Activated CD4-positive, alpha-beta T cell treated with anti-CD3 and anti-CD28 coated beads for 24 hours (primary cell): ENCODE results near the gene SPATS1.
"Not testable (repeated sequence)": the region's sequence is repeated elsewhere in the genome, so short reads cannot be mapped to it uniquely, and the experiment has no call there.

Experiments used
- DNase-seq, 2 donors: peaks; one replicate each; pipeline ENCODE4 v3.0.0-alpha.2; 2020; ENCODE audit warnings: low read depth in 2 of 2

The SPATS1 gene

DNA sequence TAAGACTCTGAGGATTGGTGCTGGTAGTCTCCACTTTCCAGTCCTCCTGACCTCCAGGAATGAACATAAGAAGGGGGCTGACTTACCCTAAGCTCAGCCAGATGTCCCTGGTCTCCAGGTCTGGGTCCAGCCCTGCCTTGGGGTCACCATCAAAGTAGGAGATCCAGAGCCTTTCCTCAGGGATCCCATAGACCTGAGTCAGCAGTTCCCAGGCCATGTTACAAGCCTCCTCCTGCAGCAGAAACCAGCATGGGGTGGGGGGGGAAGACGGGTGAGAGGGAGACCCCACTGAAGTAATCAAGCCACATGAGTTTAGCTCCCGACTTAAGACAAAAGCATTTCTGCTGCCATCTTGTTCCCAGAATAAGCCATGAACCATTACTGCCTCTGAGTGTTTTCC lies 31.1 kb upstream of the SPATS1 start:
- DNase-seq, result no peak

DNA sequence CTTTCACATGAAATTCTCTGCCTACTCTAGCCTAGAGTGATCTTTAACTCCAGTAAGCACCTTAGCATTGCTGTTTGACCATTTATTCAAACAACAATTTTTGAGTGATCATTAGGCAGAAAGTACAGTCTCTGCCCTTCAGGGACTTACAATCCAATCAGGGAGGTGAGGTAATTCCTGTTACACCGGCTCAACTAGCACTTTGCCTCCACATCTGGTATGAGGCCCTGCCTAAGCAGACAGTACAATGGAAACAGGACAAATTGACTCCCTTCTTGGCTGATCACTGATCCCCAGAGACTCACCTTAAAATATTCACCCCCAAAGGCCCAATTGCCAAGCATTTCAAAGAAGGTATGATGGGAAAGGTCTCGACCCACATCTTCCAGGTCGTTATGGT lies 30.7 kb upstream of the SPATS1 start:
- no peak for DNase-seq

DNA sequence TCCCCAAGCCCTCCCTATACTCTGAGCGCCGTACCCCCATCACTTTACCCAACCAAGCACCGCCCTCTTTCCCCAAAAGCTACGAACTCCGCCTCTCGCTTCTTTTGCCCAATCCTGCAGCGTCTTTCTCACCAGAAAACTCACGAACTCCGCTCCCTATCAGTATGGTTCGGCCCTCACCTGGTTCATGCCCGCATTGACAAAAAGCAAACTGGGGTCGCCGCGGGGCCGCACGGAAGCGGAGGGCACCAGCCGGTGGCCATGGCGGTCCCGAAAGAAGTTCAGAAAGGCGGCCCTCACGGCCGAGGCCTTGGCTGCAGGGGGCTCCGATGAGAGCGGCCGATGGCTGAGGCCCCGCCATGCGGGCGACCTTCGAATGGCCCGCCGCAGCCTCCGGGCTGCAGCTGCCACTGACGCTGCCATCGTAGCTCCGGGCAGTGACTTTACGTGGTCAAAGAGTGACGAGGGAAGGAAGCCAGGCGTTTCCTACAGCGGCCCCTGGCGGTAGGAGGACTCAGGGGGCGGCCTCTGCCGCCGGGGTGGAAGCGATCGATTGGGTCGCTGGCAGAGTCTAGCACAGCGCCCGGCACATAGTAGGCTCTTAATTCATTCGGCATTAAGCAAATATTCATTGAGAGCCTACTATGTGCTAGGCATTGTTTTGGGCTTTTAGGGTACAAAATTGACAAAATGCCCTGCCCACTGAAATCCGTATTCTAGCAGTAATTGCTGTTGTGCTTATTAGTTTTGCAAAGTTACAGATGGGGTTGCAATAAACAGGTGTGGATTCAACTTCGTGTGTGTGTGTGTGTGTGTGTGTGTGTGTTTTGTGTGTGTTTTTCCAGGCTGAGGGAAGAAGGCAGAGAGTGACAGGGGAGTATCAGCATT lies 29.3 kb upstream of the SPATS1 start, which contains the start of gene AARS2:
TSS of gene AARS2 (minus strand) at position 447 of the 888 bp plus-strand sequence. CDS start at position 423, 24 bp downstream.
- peak; percentile 92 to 96 for DNase-seq

DNA sequence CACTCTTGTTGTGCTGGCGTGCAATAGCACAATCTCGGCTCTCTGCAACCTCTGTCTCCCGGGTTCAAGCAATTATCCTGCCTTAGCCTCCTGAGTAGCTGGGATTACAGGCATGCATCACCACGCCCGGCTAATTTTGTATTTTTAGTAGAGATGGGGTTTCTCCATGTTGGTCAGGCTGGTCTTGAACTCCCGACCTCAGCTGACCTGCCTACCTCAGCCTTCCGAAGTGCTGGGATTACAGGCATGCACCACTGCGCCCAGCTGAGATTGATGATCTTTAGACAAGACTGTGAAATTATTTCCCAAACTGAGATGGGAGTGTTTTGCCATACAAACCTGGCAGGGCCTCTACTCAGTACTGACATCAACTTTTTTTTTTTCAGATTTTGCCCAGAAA lies 27.8 kb upstream of the SPATS1 start:
- not testable (repeated sequence) for DNase-seq

DNA sequence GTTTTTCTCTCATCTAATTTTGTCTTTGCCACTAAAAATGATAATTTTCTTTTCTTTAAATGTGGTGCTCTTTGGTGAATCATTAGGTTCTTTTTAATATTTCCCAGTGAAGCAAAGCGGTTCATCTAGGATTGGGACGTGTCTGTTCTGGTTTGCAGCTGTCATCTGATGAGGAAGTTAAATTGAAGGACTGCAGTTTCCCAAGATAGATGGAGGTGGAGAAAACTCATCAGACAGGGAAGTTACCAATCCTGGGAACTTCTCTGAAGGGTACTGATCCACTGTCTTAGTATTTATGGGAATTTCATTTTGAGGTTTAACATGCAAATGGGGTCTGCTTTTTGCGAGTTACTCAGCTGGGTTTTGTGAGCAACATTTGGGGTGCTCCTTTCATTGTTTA lies 26.9 kb upstream of the SPATS1 start:
- DNase-seq, result no peak

DNA sequence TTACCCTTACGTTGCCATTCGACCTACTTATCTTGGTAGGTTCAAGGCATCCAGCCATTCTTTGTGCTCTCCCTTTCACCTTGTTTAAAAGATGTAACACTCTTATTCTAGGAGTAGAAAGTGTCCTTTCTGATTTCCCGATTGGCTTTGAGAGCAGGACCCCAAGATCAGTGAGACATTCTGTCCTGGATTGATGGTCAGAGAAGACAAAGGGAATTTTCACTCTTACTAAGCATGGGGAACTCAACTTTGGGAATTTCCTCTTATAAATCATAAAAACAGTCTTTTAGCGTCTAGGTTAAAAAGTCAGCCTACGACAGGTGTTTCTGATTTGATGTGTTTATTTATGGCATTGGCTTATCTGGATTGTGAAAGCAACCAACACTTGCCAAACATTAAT lies 26.5 kb upstream of the SPATS1 start:
- no peak for DNase-seq

DNA sequence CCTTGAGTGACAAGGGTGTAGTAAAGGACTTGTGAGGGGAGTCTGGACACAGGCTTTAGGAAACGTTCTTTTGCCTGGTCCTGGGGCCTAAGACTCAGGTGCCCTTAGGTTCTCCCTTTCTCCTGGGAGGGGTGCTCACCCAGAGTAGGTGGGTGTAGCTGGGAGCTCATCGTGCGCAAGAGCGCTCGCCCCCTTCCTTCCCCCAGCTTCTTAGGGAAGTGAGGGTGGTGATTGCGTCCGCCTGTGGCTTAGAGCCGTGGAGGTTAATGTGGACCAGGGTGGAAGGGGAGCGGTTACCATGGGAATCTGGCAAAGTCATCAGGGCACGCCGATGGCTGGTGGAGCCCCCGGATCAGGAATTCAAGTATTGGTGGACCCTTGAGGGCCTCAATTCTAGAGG lies 26.0 kb upstream of the SPATS1 start:
- DNase-seq, result no peak

DNA sequence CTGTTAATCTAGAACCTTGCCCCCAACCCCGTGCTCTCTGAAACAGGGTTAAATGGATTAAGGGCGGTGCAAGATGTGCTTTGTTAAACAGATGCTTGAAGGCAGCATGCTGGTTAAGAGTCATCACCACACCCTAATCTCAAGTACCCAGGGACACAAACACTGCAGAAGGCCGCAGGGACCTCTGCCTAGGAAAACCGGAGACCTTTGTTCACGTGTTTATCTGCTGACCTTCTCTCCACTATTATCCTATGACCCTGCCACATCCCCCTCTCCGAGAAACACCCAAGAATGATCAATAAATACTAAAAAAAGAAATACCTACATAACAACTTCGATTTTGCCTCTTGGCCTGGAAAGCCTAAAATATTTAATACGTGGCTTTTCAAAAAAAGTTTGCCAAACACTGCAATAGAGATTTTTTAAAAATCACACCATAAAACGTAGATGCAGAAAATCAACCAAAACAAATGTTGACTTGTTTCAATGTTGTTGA lies 25.3 kb upstream of the SPATS1 start:
- DNase-seq, result not testable (repeated sequence)

DNA sequence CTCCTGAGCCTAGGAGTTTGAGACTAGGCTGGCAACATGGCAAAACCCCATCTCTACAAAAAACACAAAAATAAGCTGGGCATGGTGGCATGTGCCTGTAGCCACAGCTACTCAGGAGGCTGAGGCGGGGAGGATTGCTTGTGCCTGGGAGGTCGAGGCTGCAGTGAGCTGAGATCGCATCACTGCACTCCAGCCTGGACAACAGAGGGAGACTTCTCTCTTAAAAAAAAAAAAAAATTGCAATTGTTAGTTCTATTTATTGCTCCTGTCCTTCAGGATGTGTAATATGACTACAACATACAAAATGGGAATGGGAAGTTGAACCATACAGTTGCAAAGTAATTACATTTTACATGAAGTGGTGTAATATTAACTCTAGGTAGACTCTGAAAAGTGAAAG lies 21.2 kb upstream of the SPATS1 start:
- no peak for DNase-seq

DNA sequence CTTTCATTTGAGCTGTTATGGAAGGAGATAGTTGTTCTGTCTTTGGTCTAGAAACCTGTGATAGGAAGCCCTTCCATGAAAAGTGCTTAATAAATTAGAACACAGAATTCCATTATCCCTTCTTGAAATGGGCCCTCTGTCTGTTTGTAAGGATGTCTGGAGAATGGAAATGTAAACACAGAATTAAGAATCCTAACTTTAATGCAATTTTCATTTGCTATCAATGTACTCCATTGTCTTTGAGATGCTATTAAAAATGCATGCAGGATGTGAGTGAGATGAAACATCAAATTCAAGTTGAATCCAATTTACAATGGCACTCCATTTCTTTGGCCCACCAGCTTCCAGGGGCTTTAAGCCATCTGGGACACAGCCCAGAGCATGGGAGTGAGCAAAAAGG lies 15.4 kb upstream of the SPATS1 start:
- DNase-seq, result no peak

DNA sequence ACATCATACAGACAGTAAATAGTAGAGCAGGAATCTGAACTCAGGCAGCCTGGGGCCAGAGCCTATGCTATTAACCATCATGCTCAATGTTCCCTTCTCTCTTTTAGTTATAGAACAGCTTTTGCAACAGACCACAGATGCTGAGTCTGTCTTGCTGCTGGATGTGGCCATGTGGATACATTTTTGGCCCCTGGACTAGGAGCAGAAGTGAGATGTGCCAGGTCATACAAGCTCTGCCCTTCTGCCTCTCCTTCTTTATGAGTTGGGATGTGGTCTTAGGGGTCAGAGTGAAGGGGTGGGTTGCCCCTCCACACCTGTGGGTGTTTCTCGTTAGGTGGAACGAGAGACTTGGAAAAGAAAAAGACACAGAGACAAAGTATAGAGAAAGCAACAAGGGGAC lies 14.7 kb upstream of the SPATS1 start:
- DNase-seq, result no peak

DNA sequence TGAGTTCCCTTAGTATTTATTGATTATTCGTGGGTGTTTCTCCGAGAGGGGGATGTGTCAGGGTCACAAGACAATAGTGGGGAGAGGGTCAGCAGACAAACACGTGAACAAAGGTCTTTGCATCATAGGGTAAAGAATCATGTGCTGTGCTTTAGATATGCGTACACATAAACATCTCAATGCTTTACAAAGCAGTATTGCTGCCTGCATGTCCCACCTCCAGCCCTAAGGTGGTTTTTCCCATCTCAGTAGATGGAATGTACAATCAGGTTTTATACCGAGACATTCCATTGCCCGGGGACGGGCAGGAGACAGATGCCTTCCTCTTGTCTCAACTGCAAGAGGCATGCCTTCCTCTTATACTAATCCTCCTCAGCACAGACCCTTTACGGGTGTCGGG lies 14.2 kb upstream of the SPATS1 start:
- not testable (repeated sequence) for DNase-seq

DNA sequence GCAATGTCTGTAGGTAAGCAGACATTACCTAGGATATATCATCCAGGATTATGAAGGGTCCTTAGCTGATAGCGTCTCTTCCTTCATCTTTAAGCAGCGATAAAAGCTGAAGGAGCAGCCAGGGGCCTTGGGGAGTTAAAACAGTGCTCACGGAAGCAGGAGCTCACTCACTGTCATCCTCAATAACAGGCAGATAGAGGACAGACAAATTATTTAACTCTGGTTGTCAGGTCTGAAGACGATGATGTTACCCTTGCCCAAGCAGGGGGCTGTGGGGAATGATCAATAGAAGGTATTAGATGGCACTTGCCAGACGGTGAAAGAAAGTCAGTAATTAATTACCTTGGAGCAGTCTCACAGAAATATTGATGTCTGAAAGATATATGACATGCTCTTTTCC lies 12.6 kb upstream of the SPATS1 start:
- no peak for DNase-seq

DNA sequence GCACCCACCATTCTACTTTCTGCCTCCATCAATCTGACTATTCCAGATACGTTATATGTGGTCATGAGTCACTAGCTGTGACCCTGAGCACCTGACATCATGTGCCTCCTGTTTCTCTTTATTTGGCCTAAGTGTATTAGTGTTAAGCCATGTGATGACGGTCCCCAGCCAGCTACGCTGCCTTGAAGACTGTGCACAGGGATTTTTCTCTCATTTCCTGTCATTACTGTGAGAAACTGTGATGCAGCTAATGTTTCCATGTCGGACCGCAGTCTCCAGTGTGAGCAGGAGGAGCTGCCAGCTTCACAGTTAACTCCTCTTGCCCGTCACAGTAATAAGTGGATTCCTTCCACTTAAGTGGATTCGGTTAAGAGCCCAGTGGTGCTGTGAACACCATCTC lies 9.9 kb upstream of the SPATS1 start:
- DNase-seq, result no peak

DNA sequence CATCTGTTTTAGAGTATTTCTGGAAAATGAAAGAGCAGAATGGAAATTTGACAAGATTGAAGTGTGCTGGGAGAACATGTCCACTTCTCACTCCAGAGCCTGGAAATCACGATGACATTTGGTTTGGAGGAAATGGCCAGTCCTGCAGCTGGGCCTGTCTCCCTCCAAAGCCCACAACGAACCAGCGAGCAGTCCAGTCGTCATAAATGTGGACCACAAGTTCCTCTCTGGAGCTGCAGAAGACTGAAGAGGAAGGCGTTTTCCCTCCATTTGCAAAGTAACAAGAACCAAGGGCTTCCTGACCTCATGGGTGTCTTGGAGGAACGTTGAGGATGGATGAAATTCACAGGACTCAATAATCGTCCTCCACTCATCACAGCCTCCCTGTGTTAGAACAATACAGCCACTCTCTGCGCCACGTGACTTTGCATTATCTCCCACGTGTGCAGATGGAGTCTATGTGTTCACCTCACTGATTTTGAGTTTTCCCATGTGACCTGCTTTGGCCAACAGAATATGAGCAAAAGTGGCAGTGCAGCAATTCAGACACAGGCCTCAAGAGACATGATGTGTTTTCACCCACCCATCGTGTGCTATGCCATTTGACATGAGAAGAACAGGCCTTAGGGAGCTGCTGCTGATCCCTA lies 9.1 kb upstream of the SPATS1 start:
- DNase-seq, result no peak

DNA sequence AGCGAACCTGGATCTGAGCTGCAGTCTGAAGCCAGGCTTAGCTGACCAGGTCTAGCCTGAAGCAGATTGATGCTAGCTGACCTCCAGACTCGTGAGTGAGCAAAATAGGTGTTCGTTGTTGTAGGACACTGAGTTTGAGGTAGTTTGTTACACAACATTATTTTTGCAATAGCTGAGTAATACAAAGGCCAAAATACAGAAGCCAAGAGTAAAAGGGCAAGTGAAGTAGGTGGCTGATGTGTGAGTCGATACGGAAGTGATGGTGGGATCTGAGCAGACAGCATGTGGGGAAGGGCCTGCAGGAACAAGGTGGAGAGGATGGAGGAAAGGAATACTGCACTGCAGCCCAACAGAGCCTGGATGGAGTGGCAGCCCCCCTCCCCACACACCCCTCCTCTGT lies 8.5 kb upstream of the SPATS1 start:
- DNase-seq, result no peak

DNA sequence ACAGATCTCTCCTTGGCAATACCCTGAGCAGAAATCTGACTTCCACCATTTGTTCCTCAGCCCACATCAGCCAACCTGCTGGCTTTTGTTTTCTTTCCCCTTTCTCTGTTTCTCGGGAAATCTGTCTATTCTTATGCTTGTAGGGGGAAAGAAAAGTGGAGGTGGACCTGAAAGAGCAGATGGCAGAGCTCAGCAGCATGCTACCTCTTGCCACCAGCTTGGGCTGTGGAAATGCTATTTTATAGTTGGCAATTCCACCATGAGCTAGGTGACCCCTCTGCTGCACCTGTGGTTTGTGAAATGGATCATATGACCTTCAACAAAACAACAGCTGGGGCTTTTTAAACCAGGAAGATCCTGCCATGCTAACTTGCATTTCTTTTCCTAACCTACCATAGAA lies 6.8 kb upstream of the SPATS1 start:
- no peak for DNase-seq

DNA sequence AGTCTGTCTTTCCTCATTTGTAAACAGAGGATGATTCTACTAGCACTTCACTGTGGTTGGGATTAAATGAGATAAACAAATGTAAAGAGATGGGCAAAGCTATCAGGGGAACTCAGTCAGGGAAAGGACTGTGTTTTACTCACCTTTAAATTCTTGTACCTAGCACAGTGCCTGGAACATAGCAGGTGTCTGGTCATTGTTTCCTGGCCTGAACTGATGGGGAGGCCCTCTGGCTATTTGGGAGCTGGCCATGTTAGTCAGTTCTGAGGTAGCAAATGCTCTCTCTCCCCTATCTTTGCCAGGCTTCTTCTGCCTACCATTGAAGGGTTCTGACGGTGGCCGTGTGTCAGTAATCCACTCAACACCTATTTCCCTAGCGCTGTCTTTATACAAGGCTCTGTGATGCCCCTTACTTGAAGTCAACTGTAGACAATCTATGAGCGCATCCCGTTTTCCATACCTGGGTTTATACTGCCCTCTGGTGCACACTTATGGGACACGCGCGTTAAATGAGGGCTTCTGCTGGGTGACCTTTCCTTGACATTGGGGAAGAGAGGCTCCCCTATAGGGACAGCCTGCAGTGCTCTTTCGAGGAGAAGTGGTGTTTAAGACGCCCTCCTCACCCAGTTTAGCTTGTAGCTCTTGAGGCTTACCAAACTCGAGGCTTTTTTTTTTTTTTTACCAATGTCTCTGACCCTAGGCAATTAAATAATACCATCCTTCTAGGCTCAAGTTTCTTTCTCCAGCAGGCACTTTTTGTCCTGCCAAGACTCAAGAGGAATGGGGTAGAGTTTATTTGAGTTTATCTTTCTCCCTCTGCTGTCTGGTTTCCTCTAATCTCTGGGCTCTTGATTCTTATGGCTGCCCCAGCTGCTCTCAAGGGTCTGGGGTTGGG lies 4.0 kb upstream of the SPATS1 start:
- peak; percentile 56 to 60 for DNase-seq

DNA sequence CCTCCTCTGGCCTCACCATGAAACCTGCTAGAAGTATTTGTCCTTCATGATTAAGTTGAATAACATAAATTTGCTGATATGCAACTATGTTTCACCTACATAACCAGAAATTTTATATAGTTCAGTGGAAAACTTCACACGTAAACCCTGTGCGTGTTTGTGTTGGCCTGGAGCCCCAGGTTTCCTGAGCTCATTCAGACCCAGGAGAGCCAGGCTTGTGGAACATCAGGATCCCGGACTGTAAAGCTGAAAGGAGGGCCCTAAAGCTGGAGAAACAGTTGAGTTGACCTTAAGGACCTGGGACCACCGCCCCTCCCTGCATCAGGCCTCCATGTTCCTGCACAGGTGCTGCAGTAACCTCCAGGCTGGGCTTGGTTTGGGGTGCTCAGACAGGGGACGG lies 3.1 kb upstream of the SPATS1 start:
- no peak for DNase-seq

DNA sequence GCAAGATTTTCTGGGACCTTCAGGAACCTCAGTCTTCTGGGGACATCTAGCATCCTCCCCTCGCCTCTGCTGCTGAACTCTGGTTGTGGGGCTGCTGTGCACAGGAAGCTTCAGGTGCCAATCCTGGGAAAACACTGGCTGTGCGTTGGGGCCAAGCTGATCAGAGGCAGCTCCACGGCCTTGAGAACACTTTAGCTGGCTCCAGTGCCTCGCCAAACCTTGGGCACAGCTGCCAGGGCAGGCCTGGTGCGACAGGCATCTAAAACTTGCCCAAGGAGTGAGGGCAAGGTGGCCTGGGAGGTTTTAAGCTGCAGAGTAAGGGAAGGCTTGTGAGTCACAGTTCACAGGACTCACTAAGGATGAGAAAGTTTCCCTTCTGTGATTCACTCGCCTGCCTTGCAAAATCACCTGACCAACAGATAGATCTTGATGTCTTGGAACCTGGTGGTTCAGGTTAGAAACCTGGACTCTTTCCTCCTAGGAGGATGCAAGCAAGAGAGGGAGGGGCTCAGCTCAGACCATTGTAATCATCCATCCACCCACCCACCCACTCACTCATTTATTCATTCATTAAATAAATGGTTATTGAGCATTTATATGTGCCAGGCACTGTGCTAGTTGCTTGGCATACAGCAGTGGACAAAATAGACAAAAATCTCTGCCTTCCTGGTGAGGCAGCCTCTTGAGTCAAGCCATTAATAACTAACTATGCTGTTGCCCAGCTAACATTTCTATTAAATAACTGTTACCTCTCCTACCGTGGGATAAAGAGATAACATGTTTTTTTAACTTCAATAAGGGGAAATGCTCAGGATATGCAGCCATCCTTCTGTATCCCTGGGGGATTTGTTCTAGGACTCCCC lies 2.5 kb upstream of the SPATS1 start:
- DNase-seq, result no peak
